ENCODE results near the gene RAPGEF3.

The RAPGEF3 gene

GRCh38 chr12:47789712-47790489, 31.2 kb upstream of the RAPGEF3 start:
- Histone ChIP-seq H3K9me3 (ENCODE audit: severe bottlenecking) (no peaks in the 10 kb centered on the region), H3K27me3 (ENCODE audit: insufficient read depth, low read depth, severe bottlenecking) (no peaks in the 10 kb centered on the region), H3K4me3 (ENCODE audit: low read depth, low read length) (no peak overlapping the region), H3K27ac (no peak overlapping the region), H3K36me3 (peaks cover 32% of the 10 kb centered on the region)
- no peak for DNase-seq
- no peak for TF ChIP-seq CTCF (IDR thresholded peaks at IDR 0.05; ENCODE audit: low read depth, low read length)

GRCh38 chr12:47789141-47789540, 30.5 kb upstream of the RAPGEF3 start:
- no peak for DNase-seq
- TF ChIP-seq CTCF (IDR thresholded peaks at IDR 0.05; ENCODE audit: low read depth, low read length) = no peak
- H3K27me3 ChIP-seq (ENCODE audit: insufficient read depth, low read depth, severe bottlenecking) = no peaks in the 10 kb centered on the region
- H3K4me3 ChIP-seq (ENCODE audit: low read depth, low read length) = no peak overlapping the region
- H3K36me3 ChIP-seq = peaks cover 37% of the 10 kb centered on the region
- no peak overlapping the region for H3K27ac ChIP-seq
- no peaks in the 10 kb centered on the region for H3K9me3 ChIP-seq (ENCODE audit: severe bottlenecking)

GRCh38 chr12:47787596-47788319, 29.1 kb upstream of the RAPGEF3 start:
- Histone ChIP-seq H3K9me3 (ENCODE audit: severe bottlenecking) (no peaks in the 10 kb centered on the region), H3K4me3 (ENCODE audit: low read depth, low read length) (no peak overlapping the region), H3K27ac (no peak overlapping the region), H3K27me3 (ENCODE audit: insufficient read depth, low read depth, severe bottlenecking) (no peaks in the 10 kb centered on the region), H3K36me3 (peaks cover 46% of the 10 kb centered on the region)
- TF ChIP-seq CTCF (IDR thresholded peaks at IDR 0.05; ENCODE audit: low read depth, low read length) = no peak
- no peak for DNase-seq

GRCh38 chr12:47786662-47787280, 28.1 kb upstream of the RAPGEF3 start:
- Histone ChIP-seq H3K4me3 (ENCODE audit: low read depth, low read length) (no peak overlapping the region), H3K27me3 (ENCODE audit: insufficient read depth, low read depth, severe bottlenecking) (no peaks in the 10 kb centered on the region), H3K27ac (no peak overlapping the region), H3K36me3 (peaks cover 47% of the 10 kb centered on the region), H3K9me3 (ENCODE audit: severe bottlenecking) (no peaks in the 10 kb centered on the region)
- TF ChIP-seq CTCF (IDR thresholded peaks at IDR 0.05; ENCODE audit: low read depth, low read length) = no peak
- no peak for DNase-seq

GRCh38 chr12:47785887-47786661, 27.4 kb upstream of the RAPGEF3 start:
- no peak for TF ChIP-seq CTCF (IDR thresholded peaks at IDR 0.05; ENCODE audit: low read depth, low read length)
- peaks cover 47% of the 10 kb centered on the region for H3K36me3 ChIP-seq
- DNase-seq = no peak

More at GRCh38 chr12:47785887-47786661, 27.4 kb upstream of the RAPGEF3 start:
- Histone ChIP-seq H3K9me3 (ENCODE audit: severe bottlenecking) (no peaks in the 10 kb centered on the region), H3K27me3 (ENCODE audit: insufficient read depth, low read depth, severe bottlenecking) (no peaks in the 10 kb centered on the region), H3K4me3 (ENCODE audit: low read depth, low read length) (no peak overlapping the region), H3K27ac (no peak overlapping the region)
